CD14-positive monocyte (primary cell): ENCODE data around the gene MBP. TPM values are rescaled to one million over a fixed set of nuclear protein-coding genes. Genes with fewer than 3 reads are reported as not detected.
A peak's percentile ranks its signal among the peaks of the same experiment; 100 is the strongest.

Experiments
- DNase-seq, 3 donors: peaks; one replicate each; pipeline ENCODE4 v3.0.0-alpha.2; 2011 to 2022
- H2AFZ ChIP-seq: 2 replicates; pipeline ENCODE4 v1.6.0; 2012; ENCODE audit warnings: mild to moderate bottlenecking, low read depth, low read length, inconsistent platforms; ENCODE audit not compliant: insufficient read depth, poor library complexity, severe bottlenecking
- H3K27ac ChIP-seq, 2 donors: 1 replicate in 1 of 2; 2 replicates in 1 of 2; pipeline ENCODE4 v1.5.1; 2012 to 2013; ENCODE audit warnings: low read length in 2 of 2, control low read depth in 1 of 2, inconsistent platforms in 1 of 2, low read depth in 1 of 2, mild to moderate bottlenecking in 1 of 2
- H3K27me3 ChIP-seq, 2 donors: one replicate each; pipeline versions ENCODE4 v1.6.0 to v1.6.1; 2011 to 2013; ENCODE audit warnings: low read length in 2 of 2; ENCODE audit not compliant: control insufficient read depth in 2 of 2, insufficient read depth in 2 of 2
- H3K36me3 ChIP-seq, 2 donors: replicated peaks in 1 of 2; 1 replicate in 1 of 2; 2 replicates in 1 of 2; pipeline versions ENCODE4 v1.5.1 to v1.6.1; 2012 to 2013; ENCODE audit warnings: low read length in 2 of 2, control low read depth in 1 of 2, inconsistent platforms in 1 of 2, mild to moderate bottlenecking in 1 of 2; ENCODE audit not compliant: insufficient read depth in 2 of 2, control insufficient read depth in 1 of 2
- H3K4me1 ChIP-seq, 2 donors: 1 replicate in 1 of 2; 2 replicates in 1 of 2; pipeline versions ENCODE4 v1.5.1 to v1.6.1; 2012 to 2013; ENCODE audit warnings: low read length in 2 of 2, control low read depth in 1 of 2, inconsistent platforms in 1 of 2, mild to moderate bottlenecking in 1 of 2, moderate library complexity in 1 of 2; ENCODE audit not compliant: insufficient read depth in 2 of 2, control insufficient read depth in 1 of 2
- H3K4me2 ChIP-seq: replicated peaks from 2 replicates; pipeline ENCODE3; 2012; ENCODE audit warnings: low read length, moderate library complexity, mild to moderate bottlenecking; ENCODE audit not compliant: poor library complexity, severe bottlenecking; ENCODE audit errors: extremely low read depth
- H3K4me3 ChIP-seq, 3 experiments: fragments of 200-600 bp in 1 of 3; sonication (generic) in 1 of 3; replicated peaks in 1 of 3; 1 replicate in 2 of 3; 2 replicates in 1 of 3; pipeline ENCODE4 v1.5.1; 2011 to 2013; ENCODE audit warnings: low read length in 3 of 3, mild to moderate bottlenecking in 3 of 3, control low read depth in 2 of 3, low read depth in 2 of 3, inconsistent platforms in 1 of 3, moderate library complexity in 1 of 3
- H3K79me2 ChIP-seq: 2 replicates; pipeline ENCODE4 v1.6.0; 2012; ENCODE audit warnings: mild to moderate bottlenecking, control low read depth, inconsistent platforms, low read length, moderate library complexity; ENCODE audit not compliant: insufficient read depth
- H3K9ac ChIP-seq: 2 replicates; pipeline ENCODE4 v1.6.0; 2017; ENCODE audit warnings: low read length, mild to moderate bottlenecking; ENCODE audit not compliant: insufficient read depth, poor library complexity, severe bottlenecking
- H3K9me3 ChIP-seq, 2 donors: replicated peaks in 1 of 2; 1 replicate in 1 of 2; 2 replicates in 1 of 2; pipeline versions ENCODE4 v1.5.1 to v1.6.1; 2012 to 2013; ENCODE audit warnings: low read length in 2 of 2, control low read depth in 1 of 2; ENCODE audit not compliant: control insufficient read depth in 1 of 2, insufficient read depth in 1 of 2
- H4K20me1 ChIP-seq: 2 replicates; pipeline ENCODE4 v1.6.0; 2012; ENCODE audit warnings: mild to moderate bottlenecking, low read length, control low read depth, moderate library complexity; ENCODE audit not compliant: insufficient read depth
- H3K27ac Mint-ChIP-seq, 7 donors: one replicate each; pipeline ENCODE4 v1.8.0; 2020; ENCODE audit warnings: mild to moderate bottlenecking in 7 of 7, mixed read lengths in 7 of 7, moderate library complexity in 6 of 7, inconsistent platforms in 2 of 7
- H3K27me3 Mint-ChIP-seq, 3 donors: one replicate each; pipeline ENCODE4 v1.8.0; 2021 to 2022; ENCODE audit warnings: low read depth in 3 of 3, mild to moderate bottlenecking in 3 of 3, mixed read lengths in 3 of 3, moderate library complexity in 3 of 3, inconsistent platforms in 1 of 3
- H3K36me3 Mint-ChIP-seq, 2 donors: one replicate each; pipeline ENCODE4 v1.8.0; 2020; ENCODE audit warnings: mixed read lengths in 2 of 2, inconsistent platforms in 1 of 2, mild to moderate bottlenecking in 1 of 2
- H3K4me1 Mint-ChIP-seq: one replicate; pipeline ENCODE4 v1.8.0; 2020; ENCODE audit warnings: mild to moderate bottlenecking, mixed read lengths
- H3K4me3 Mint-ChIP-seq, 2 donors: one replicate each; pipeline ENCODE4 v1.8.0; 2020; ENCODE audit warnings: mild to moderate bottlenecking in 2 of 2, mixed read lengths in 2 of 2, moderate library complexity in 1 of 2
- H3K9me3 Mint-ChIP-seq, 7 donors: one replicate each; pipeline ENCODE4 v1.8.0; 2020 to 2022; ENCODE audit warnings: mixed read lengths in 7 of 7, mild to moderate bottlenecking in 6 of 7, moderate library complexity in 6 of 7, inconsistent platforms in 2 of 7
- CTCF ChIP-seq: fragments of 200-600 bp; IDR thresholded peaks from one replicate; pipeline ENCODE4 v1.8.0; 2022; ENCODE audit warnings: antibody characterized with exemption, mild to moderate bottlenecking
- WGBS: methylation state at CpG from one replicate; pipeline ENCODE4 v1.1.5; 2013; ENCODE audit warnings: missing lambda C conversion rate; ENCODE audit not compliant: insufficient coverage; 5-methylcytosine and 5-hydroxymethylcytosine counted together
- intact Hi-C, 2 donors: fragments of 100-400 bp; cut with micrococcal nuclease; formaldehyde crosslinking; loops; one replicate each; pipeline versions ENCODE4 v1.15.0 to v1.15.1; 2023
- polyA plus RNA-seq, 3 donors: library from polyadenylated mRNA; depleted of rRNA in 1 of 3; unstranded in 2 of 3; stranded (reverse) in 1 of 3; fragments of 300-500 nt in 2 of 3; fragments of >200 nt in 1 of 3; fragmentation: Illumina TruSeq in 2 of 3; gene quantifications; 1 replicate in 2 of 3; 2 replicates in 1 of 3; pipeline ENCODE4 v1.2.3, GENCODE V29; 2012 to 2021

Gene MBP
- polyA plus RNA-seq, 3 donors = 47.7 to 81.0 (median 50.4) TPM

DNA sequence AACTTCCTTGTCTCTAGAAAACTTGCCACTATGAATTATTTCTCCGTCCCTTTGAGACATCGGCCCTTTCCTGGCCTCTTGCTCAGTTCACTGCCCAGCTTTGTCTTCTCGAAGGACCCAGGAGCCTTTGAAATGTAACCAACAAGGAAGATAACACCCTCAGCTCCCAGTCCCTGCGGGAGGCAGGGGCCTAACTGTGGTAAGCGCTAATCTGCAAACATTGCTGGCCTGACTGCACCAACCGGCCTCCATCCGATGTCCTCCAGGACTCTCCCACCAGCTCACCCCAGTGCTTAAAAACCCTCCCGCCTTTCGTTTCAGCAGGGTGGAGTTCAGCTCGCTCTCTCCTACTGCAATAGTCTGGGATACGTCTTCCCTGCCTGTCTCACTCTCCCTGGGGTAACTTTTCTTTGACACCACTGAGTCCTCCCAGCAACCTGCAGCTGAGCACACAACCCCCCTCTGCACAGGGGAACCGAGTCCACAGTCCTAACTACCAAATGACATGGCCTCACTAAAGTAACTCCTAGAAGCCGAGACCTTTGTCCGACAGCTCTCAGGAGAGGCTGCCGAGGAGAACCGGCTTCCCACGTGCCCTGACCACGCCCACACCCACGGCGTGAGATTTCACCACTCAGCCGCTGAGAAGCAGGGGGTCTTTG lies 76.1 kb downstream of the MBP start:
- H3K4me1 Mint-ChIP-seq = peaks cover 67% of the 10 kb centered on the region
- DNase-seq = peak in 2 of 3 donors; percentile 36 to 58
- H3K9me3 Mint-ChIP-seq = peaks cover 0 to 2% (median 0%) of the 10 kb centered on the region in 7 donors
- Histone ChIP-seq H3K9ac (peak overlapping the region; percentile 70), H3K9me3 (no peaks in the 10 kb centered on the region), H3K4me2 (peak overlapping the region; percentile 65), H2AFZ (peak overlapping the region; percentile 2), H3K27ac (peak overlapping the region; percentile 93 to 99), H3K27me3 (no peaks in the 10 kb centered on the region), H3K4me3 (peak overlapping the region in 1 of 3 experiments; percentile 42), H3K36me3 (peaks cover 9 to 17% of the 10 kb centered on the region in 2 donors), H3K4me1 (peaks cover 80 to 83% of the 10 kb centered on the region in 2 donors), H4K20me1 (no peaks in the 10 kb centered on the region), H3K79me2 (peaks cover 77% of the 10 kb centered on the region)
- peak overlapping the region; percentile 98 to 100 (median 99) for H3K27ac Mint-ChIP-seq
- TF ChIP-seq CTCF = no peak
- H3K27me3 Mint-ChIP-seq = peaks cover 0 to 2% (median 0%) of the 10 kb centered on the region in 3 donors
- H3K36me3 Mint-ChIP-seq = peaks cover 31 to 47% of the 10 kb centered on the region in 2 donors
- H3K4me3 Mint-ChIP-seq = peak overlapping the region; percentile 69 to 83
- WGBS = 17% methylated on average over 20 of the region's 21 CpGs
- intact Hi-C loops = loop anchor here (2.0 kb wide), 2 partner anchors 52 to 54 kb away; no protein-coding TSS in a partner anchor

- Histone ChIP-seq H3K27me3 (no peaks in the 10 kb centered on the region), H3K4me3 (peak overlapping the region in 1 of 3 experiments; percentile 42), H2AFZ (no peak overlapping the region), H3K9ac (peak overlapping the region; percentile 70), H3K9me3 (no peaks in the 10 kb centered on the region), H3K4me1 (peaks cover 72 to 75% of the 10 kb centered on the region in 2 donors), H3K4me2 (peak overlapping the region; percentile 65), H3K79me2 (peaks cover 77% of the 10 kb centered on the region), H3K36me3 (peaks cover 5 to 14% of the 10 kb centered on the region in 2 donors), H3K27ac (peak overlapping the region; percentile 93 to 99), H4K20me1 (no peaks in the 10 kb centered on the region)
- 4% methylated on average over 13 of the region's 15 CpGs for WGBS
- peaks cover 60% of the 10 kb centered on the region for H3K4me1 Mint-ChIP-seq
- H3K36me3 Mint-ChIP-seq = peaks cover 30 to 46% of the 10 kb centered on the region in 2 donors
- H3K27me3 Mint-ChIP-seq = peaks cover 0 to 2% (median 0%) of the 10 kb centered on the region in 3 donors
- peak overlapping the region; percentile 98 to 100 (median 99) for H3K27ac Mint-ChIP-seq
- intact Hi-C loops = loop anchor here (2.0 kb wide), 3 partner anchors 51 to 75 kb away; no protein-coding TSS in a partner anchor
- peaks cover 0 to 2% (median 0%) of the 10 kb centered on the region in 7 donors for H3K9me3 Mint-ChIP-seq
- TF ChIP-seq CTCF = no peak
- DNase-seq = peak; percentile 60 to 64 (median 62)
- H3K4me3 Mint-ChIP-seq = peak overlapping the region; percentile 69 to 83
Measured at GRCh38 chr18:77055429-77056300, 76.9 kb downstream of the MBP start.
